DMS 273 treated with DMSO at 0.1 percent for 48 hours (cell line): ENCODE results near the gene CPSF4.
A peak's percentile ranks its signal among the peaks of the same experiment; 100 is the strongest.
"Not testable (repeated sequence)": the region's sequence is repeated elsewhere in the genome, so short reads cannot be mapped to it uniquely, and the experiment has no call there.

ENCODE experiments used
- DNase-seq: peaks from one replicate; lab custom pipeline; 2025; lab: John Stamatoyannopoulos, UW

The CPSF4 gene

DNA sequence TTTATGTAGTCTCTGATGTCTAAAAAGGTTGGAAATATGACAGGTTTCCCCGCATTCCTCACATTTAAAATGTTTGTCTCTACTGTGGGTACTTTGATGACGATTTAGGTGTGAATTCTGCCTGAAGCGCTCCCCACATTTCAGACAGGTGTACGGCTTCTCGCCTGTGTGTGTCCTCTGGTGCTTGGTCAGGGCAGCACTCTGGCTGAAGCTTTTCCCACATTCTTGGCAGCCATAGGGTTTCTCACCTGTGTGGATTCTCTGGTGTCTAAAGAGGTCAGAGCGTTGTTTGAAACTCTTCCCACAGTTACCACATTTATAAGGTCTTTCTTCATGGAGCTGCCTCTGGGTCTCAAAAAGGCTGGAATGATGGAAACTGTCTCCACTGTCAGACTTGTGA is 55.1 kb downstream of the CPSF4 start:
- no peak for DNase-seq

DNA sequence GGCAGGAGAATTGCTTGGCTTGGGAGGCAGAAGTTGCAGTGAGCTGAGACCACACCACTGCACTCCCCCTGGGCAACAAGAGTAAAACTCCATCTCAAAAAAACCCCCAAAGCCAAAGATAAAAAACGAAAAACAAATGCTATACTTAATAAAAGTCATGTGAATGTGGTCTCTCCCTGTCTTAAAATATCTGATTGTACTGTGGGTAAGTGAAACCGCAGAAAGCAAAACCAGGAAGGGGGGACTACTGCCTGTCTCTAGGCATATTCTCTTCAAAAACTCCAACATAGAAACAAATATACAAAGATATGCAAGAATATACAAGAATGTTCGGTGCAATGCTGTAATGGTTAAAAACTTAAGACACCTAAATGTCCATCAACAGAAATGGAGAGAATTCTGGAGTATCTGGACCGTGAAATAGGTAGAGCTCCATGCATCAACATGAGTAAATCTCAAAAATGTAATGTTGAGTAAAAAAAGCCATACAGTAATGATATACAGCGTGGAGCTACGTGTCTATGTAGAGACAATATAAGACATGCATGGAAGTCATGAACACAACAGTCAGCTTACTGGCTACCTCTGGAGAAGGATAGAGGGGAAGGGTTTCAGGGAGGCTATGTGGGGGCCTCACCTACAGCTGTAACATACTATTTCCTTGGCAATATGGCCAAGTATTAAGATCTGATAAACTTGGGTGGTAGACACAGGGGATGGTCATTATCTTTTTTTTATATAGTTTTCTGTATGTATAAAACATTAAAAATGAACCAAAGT is 59.2 kb downstream of the CPSF4 start:
- DNase-seq = no peak

DNA sequence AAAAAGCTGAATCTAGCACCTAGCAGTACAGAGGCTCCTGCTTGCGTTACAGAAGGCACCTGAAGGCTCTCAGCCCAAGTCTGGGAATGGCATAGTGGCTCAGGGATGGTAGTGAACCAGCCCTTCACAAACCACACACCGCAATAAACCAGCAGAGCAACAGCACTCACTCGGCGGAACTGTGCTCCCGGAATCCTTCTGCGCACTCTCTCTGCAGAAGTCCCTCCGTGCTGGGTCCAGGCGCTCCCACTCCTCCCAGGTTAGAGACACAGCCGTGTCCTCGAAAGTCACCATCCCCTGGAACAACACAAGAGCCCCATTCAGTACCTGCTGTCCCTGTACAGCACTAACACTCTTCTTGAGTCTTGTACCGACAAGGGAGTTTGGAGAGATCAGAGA is 59.8 kb downstream of the CPSF4 start:
- DNase-seq = no peak

DNA sequence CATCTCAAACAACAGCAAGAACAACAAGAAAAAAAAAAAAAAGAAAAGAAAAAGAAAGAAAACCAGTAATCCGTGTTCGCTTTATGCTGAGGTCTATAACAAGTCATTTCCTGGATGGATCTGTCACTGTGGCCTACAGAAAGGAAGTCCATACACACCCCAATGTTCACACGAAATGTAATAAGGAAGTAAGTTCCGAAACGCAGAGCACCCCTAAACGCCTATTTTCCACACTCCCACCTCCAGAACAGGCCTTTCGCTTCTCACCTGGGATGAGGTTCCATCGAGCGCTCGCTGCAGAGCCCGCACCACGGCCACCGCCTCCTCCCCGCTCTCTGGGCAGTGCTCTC is 60.6 kb downstream of the CPSF4 start:
- DNase-seq = no peak

DNA sequence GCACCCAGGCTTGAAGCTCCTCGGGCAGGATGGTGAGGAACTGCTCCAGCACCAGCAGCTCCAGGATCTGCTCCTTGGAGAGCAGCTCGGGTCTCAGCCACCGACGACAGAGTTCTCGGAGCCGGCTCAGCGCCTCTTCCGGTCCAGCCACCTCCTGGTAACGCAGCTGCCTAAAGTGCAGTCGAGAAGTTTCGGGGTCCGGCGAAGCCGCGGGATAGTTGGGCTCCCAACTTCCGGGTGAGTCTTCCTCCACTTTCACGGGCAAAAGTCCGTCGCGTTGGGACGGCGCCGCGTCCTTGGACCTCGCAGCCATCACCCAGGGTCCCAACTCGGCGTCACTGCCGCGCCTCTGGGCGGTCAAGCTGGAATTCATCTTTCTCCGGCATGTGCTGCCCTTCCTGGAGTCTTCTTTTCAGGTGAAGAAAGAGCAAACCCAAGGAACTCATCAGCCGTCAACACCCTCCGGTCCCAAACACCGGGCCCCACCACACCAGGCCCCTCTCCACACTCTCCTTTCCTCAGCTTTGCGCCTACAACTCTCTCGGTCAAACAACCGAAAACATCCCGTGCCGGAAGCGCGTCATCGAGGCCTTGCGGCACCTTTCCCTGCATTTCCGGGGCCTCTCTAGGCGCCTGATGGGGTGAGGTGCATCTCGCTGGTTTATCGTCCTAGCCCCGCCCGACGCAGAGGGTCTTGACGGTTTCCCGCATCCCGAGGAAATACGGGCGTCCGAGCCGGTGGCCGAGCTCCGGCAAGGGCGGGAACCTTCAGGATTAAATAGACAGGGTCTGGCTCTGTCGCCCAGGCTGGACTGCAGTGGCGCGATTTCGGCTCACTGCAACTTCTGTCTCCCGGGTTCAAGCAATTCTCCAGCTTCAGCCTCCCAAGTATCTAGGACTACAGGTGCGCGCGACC is 61.2 kb downstream of the CPSF4 start, which contains the start of gene ZNF394:
ZNF394 (minus strand) TSS at position 561 of the 916 bp plus-strand sequence; CDS start at position 373, 188 bp downstream.
- DNase-seq = peak; percentile 89

DNA sequence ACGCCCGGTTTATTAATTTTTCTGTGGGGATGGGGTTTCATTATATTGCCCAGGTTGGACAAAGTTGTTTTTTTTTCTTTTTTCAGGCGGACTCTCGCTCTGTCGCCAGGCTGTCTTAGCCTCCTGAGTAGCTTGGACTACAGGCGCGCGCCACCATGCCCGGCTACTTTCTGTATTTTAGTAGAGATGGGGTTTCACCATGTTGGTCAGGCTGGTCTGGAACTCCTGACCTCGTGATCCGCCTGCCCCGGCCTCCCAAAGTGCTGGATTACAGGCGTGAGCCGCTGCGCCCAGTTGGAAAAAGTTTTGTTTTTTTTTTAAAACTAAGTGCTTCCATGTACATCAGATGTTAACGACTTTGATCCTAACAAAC is 61.9 kb downstream of the CPSF4 start:
- DNase-seq = no peak

DNA sequence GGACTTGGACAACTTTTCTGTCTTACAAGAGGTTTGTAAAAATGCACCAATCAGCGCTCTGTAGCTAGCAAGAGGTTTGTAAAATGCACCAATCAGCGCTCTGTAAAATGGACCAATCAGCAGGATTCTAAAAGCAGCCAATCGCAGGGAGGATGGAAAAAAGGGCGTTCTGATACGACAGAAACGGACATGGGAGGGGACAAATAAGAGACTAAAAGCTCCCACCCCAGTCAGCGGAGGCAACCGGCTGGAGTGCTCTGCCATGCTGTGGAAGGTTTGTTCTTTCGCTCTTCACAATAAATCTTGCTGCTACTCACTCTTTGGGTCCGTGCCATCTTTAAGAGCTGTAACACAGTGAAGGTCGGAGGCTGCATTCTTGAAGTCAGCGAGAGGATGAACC is 62.5 kb downstream of the CPSF4 start:
- DNase-seq = not testable (repeated sequence)

DNA sequence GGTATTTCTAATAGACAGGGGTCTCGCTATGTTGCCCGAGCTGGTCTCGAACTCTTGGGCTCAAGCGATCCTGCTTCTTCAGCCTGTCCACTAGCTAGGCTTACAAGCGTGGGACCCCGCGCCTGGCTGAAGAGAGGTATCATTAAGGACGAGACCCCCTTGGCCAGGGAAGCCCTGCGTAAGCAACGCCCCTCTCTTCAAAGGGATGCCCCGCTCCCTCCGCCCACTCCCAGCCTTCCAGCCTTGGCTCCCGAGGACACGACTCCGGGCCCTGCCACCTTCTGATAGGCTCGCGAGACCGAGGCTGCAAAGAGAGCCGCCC is 65.5 kb downstream of the CPSF4 start:
- DNase-seq = no peak

DNA sequence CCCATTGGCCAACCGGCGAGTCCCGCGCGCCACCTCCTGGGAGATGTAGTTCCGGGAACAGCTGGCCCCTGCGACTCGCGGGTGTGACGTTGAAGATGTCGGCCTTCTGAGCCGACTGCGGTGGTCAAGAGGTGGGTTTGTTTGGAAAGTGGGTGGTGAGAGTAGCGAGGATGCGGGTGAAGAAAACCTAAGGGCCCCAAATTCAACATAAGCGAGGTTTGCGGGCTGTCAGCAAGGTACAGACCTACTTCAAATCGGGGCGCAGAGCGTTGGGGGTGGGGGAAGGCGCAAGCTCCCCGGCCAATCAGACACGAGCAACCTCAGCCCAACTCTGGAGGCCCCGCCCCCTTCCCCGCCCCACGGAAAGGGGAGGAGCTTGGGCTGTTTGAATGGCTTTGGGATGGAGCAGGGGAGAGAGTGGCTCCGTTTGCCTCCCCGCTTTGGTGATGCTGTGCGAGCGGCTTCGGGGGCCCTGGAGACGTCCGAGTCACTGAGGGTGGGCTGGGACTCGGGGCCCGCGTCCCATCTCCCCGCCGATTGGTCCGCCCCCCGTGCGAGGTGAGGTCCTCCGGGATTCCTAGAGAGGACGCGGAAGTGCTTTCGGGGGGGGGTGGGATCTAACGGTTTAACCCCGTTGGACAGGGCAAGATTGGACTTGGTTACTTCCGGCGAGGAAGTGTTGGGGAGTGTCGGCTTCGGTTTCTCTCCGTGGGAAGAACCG is 66.0 kb downstream of the CPSF4 start, which contains the start of gene ZKSCAN5:
ZKSCAN5 (plus strand) TSS at position 60 of the 721 bp plus-strand sequence. CDS start 1,383 bp downstream, outside the sequence.
- DNase-seq = peak; percentile 97

DNA sequence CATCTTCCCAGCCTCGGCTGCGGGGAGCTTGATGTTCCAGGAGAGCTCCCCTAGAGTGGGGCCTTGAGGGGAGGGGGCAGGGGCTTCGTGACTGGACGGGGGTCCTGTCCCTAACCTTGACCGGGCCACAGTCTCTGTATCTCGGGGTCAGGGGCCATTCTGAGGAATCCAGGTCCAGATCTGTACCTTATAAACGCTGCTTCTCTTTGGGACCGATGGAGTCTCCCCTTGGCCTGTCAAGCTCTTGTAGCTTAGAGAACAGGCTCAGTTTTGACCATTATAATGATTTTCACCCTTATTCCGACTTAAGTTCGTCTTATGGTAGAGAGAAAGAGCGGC is 66.5 kb downstream of the CPSF4 start:
- DNase-seq = no peak
